Epidermal melanocyte (primary cell): ENCODE results near the gene BIK.
"Not testable (repeated sequence)": the region's sequence is repeated elsewhere in the genome, so short reads cannot be mapped to it uniquely, and the experiment has no call there.

ENCODE experiments used
- DNase-seq: peaks from one replicate; pipeline ENCODE4 v3.0.0; 2011; ENCODE audit warnings: low spot score; ENCODE audit not compliant: insufficient read length

The BIK gene

GRCh38 chr22:43134553-43134952 lies 24.0 kb downstream of the BIK start:
- no peak for DNase-seq

GRCh38 chr22:43135565-43135964 lies 25.0 kb downstream of the BIK start:
- DNase-seq: no peak

- DNase-seq: peak; percentile 62
Observed at GRCh38 chr22:43136255-43136654, 25.7 kb downstream of the BIK start.

- DNase-seq: no peak
Observed at GRCh38 chr22:43136801-43137200, 26.3 kb downstream of the BIK start.

GRCh38 chr22:43142880-43143562 lies 32.5 kb downstream of the BIK start, which contains the start of gene MCAT:
Gene MCAT (minus strand): TSS chr22:43143398. CDS start chr22:43143348, 50 bp downstream.
- DNase-seq: peak; percentile 84

GRCh38 chr22:43144949-43145348 lies 34.4 kb downstream of the BIK start:
- no peak for DNase-seq

- not testable (repeated sequence) for DNase-seq
Observed at GRCh38 chr22:43145371-43145770, 34.8 kb downstream of the BIK start.

GRCh38 chr22:43146332-43146731 lies 35.8 kb downstream of the BIK start:
- not testable (repeated sequence) for DNase-seq

GRCh38 chr22:43147821-43148220 lies 37.3 kb downstream of the BIK start:
- no peak for DNase-seq

GRCh38 chr22:43148581-43148980 lies 38.0 kb downstream of the BIK start:
- no peak for DNase-seq

GRCh38 chr22:43150731-43151206 lies 40.2 kb downstream of the BIK start:
- DNase-seq: no peak

- DNase-seq: peak; percentile 78
Observed at GRCh38 chr22:43151251-43152002, 40.9 kb downstream of the BIK start, which contains the start of gene TSPO. Gene TSPO (plus strand): TSS chr22:43151559. CDS start chr22:43159239, 7,680 bp downstream.

GRCh38 chr22:43152003-43152356 lies 41.4 kb downstream of the BIK start:
- no peak for DNase-seq

GRCh38 chr22:43152357-43153071 lies 42.0 kb downstream of the BIK start:
- peak; percentile 62 for DNase-seq

GRCh38 chr22:43153899-43154298 lies 43.3 kb downstream of the BIK start:
- DNase-seq: no peak

GRCh38 chr22:43154887-43155536 lies 44.5 kb downstream of the BIK start:
- no peak for DNase-seq

- DNase-seq: no peak
Observed at GRCh38 chr22:43155789-43156188, 45.2 kb downstream of the BIK start.

GRCh38 chr22:43156413-43156812 lies 45.9 kb downstream of the BIK start:
- DNase-seq: no peak

- DNase-seq: no peak
Observed at GRCh38 chr22:43157874-43158546, 47.5 kb downstream of the BIK start.

- no peak for DNase-seq
Observed at GRCh38 chr22:43158778-43159483, 48.4 kb downstream of the BIK start.
